ENCODE data around the gene GBX2. TPM values are rescaled to one million over a fixed set of nuclear protein-coding genes. Genes with fewer than 3 reads are reported as not detected.
A peak's percentile ranks its signal among the peaks of the same experiment; 100 is the strongest.

GBX2 gene
- total and polyA plus RNA-seq, 2 of the 8 experiments (the other 6 are each of a cell fraction or from before 2014, with no cell fraction given): 0.38 to 0.89 TPM

DNA sequence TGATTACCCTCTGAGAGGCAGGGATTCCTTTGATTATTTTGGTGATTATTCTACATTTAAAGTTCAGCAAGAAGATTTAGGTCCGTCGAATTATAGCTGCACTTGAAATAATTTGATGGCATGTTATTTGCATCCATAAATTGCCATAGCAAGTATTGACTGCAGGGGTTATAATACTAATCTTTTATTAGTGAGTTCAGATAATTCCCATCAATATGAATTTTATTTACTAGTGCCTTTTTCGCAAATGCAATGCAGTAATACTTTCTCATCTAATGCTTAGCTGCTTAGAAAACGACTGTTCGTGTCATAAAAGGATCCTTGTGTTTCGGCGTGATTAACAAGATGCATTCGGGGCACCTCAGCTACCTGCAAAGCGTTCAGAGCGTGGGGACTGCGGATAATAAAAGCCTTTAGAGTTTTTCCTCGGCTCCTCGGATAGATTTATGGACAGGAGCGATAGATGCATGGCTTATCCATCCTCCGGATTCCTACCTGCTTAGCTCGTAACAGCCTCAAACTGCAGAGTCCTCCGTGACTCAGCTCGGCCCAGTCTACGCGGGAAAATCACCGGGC lies 2.5 kb upstream of the GBX2 start:
- H4K20me1 ChIP-seq (replicated peaks in 1 of 2; ENCODE audit: control insufficient read depth in 1 of 2, insufficient read depth in 2 of 2, low read length in 2 of 2): peaks cover 28% of the 10 kb centered on the region in 2 experiments
- no peak for DNase-seq (ENCODE audit: low read depth in 1 of 2, low spot score in 2 of 2)
- H3K23me2 ChIP-seq (ENCODE audit: low read depth, low read length): peaks cover 14% of the 10 kb centered on the region; the same call in 1 of the 2 replicates
- 0 out of 2 replicates have a peak overlapping the region, but pooled peaks have one; percentile 53 for H2BK12ac ChIP-seq (ENCODE audit: low read depth, low read length)
- TF ChIP-seq ATF2 (IDR thresholded peaks at IDR 0.05; ENCODE audit: low read length) (no peak), CTBP2 (IDR thresholded peaks at IDR 0.05; ENCODE audit: borderline replicate concordance, insufficient read depth, insufficient read length, low read length) (no peak), BACH1 (IDR thresholded peaks at IDR 0.05; ENCODE audit: low read length) (peak; percentile 42; the same call in 1 of the 2 replicates), CHD1 (IDR thresholded peaks at IDR 0.05; ENCODE audit: low read depth, low read length) (no peak)
- H3K23ac ChIP-seq (ENCODE audit: insufficient read length): no peak overlapping the region
- H2BK5ac ChIP-seq (ENCODE audit: low read depth, low read length): no peak overlapping the region
- no peaks in the 10 kb centered on the region for H3K79me1 ChIP-seq (ENCODE audit: low read depth, low read length)
- H2BK20ac ChIP-seq (ENCODE audit: low read length): peak overlapping the region; percentile 68; the same call in 1 of the 2 replicates
- POLR2A ChIA-PET (ENCODE audit: partially characterized antibody): interaction anchor here (0.7 to 4.9 kb wide), 4 partner anchors 10 to 205 kb away, joined by 3 to 54 read pairs (median 4); no protein-coding TSS in a partner anchor
- no peak overlapping the region for H3K27ac ChIP-seq (ENCODE audit: low read depth, low read length)
- no peak overlapping the region for H3K4ac ChIP-seq (replicated peaks; ENCODE audit: insufficient read length, low read depth, low read length)
- no peak overlapping the region for H3K56ac ChIP-seq (replicated peaks; ENCODE audit: insufficient read length, low read depth, low read length)
- peak overlapping the region; percentile 4 for H2BK120ac ChIP-seq (replicated peaks; ENCODE audit: low read depth, low read length)
- peak overlapping the region; percentile 59 to 68 for H3K4me2 ChIP-seq (ENCODE audit: insufficient read depth in 1 of 2, low read depth in 2 of 2, low read length in 2 of 2)
- H2AK5ac ChIP-seq (ENCODE audit: low read depth, low read length): no peak overlapping the region
- H3K4me3 ChIP-seq (ENCODE audit: extremely low read depth in 1 of 4, insufficient read depth in 2 of 4, low read depth in 3 of 4, low read length in 4 of 4): peak overlapping the region in 1 of 4 experiments; percentile 59; a peak in 2 of 8 replicates
- WGBS, 2 experiments (ENCODE audit: extremely low coverage in 1 of 2, insufficient coverage in 1 of 2, insufficient read length in 1 of 2, insufficient replicate concordance in 2 of 2, low coverage in 1 of 2, low lambda C conversion rate in 2 of 2, missing lambda C conversion rate in 1 of 2): 8% methylated on average over 21 of the region's 21 CpGs; no CpG with 5 or more reads in 1 of the 2 experiments
- H3K27me3 ChIP-seq (replicated peaks in 1 of 4; ENCODE audit: control insufficient read depth in 3 of 4, extremely low read depth in 1 of 4, insufficient read depth in 3 of 4, low read length in 3 of 4): peaks cover 94 to 100% (median 98%) of the 10 kb centered on the region in 4 experiments
- H4K8ac ChIP-seq (ENCODE audit: extremely low read depth, insufficient read depth, low read length): no peak overlapping the region
- FAIRE-seq: no peak
- no peak overlapping the region for H3K9ac ChIP-seq (replicated peaks in 1 of 4; ENCODE audit: extremely low read depth in 1 of 4, low read depth in 3 of 4, low read length in 3 of 4)
- no peak overlapping the region for H2BK15ac ChIP-seq (ENCODE audit: low read length)
- no peak overlapping the region for H4K91ac ChIP-seq (replicated peaks; ENCODE audit: insufficient read length, low read length)
- H3K14ac ChIP-seq (ENCODE audit: insufficient read length): no peak overlapping the region
- H2AFZ ChIP-seq (ENCODE audit: low read length): no peak overlapping the region
- peaks cover 0 to 7% (median 0%) of the 10 kb centered on the region in 4 experiments; a peak in 2 of 8 replicates for H3K36me3 ChIP-seq (ENCODE audit: control insufficient read depth in 2 of 4, insufficient read depth in 4 of 4, low read length in 3 of 4)
- 0 out of 2 replicates have a peak overlapping the region, but pooled peaks have one; percentile 17 for H3K18ac ChIP-seq (ENCODE audit: extremely low read depth, low read length)
- H3K9me3 ChIP-seq (ENCODE audit: insufficient read depth in 2 of 2, low read depth in 1 of 2, low read length in 1 of 2): no peaks in the 10 kb centered on the region
- H4K5ac ChIP-seq (ENCODE audit: insufficient read length, low read depth, low read length): no peak overlapping the region
- CTCF ChIA-PET (ENCODE audit: partially characterized antibody): interaction anchor here (0.6 to 3.1 kb wide), 12 partner anchors 8 to 391 kb away, joined by 3 to 18 read pairs (median 3); no protein-coding TSS in a partner anchor
- H3K79me2 ChIP-seq (ENCODE audit: control insufficient read depth in 1 of 2, insufficient read depth in 2 of 2, low read length in 2 of 2): no peaks in the 10 kb centered on the region
- peaks cover 22 to 74% (median 47%) of the 10 kb centered on the region in 4 experiments for H3K4me1 ChIP-seq (replicated peaks in 1 of 4; ENCODE audit: control insufficient read depth in 3 of 4, insufficient read depth in 4 of 4, low read length in 3 of 4)

Data from H1 (cell line).